Measurements from ENCODE around the gene ARHGEF28. TPM values are rescaled to one million over a fixed set of nuclear protein-coding genes. Genes with fewer than 3 reads are reported as not detected.

The ARHGEF28 gene
- total RNA-seq, 1 donor from 2014 or later, result 66.1 TPM

GRCh38 chr5:73606206-73606753 lies 19.7 kb upstream of the ARHGEF28 start:
- no peak for TF ChIP-seq CTCF (IDR thresholded peaks at IDR 0.05; ENCODE audit: insufficient read depth, low read length, poor library complexity, severe bottlenecking)
- no peak overlapping the region for H3K4me3 ChIP-seq (ENCODE audit: low read depth, low read length)
- no peak for DNase-seq (ENCODE audit: low read depth)

GRCh38 chr5:73607228-73607627 lies 18.8 kb upstream of the ARHGEF28 start:
- Histone ChIP-seq H3K36me3 (ENCODE audit: control insufficient read depth, insufficient read depth, low read length) (no peaks in the 10 kb centered on the region), H3K27me3 (ENCODE audit: control insufficient read depth, insufficient read depth, low read length) (no peaks in the 10 kb centered on the region), H3K4me3 (ENCODE audit: low read depth, low read length) (no peak overlapping the region)
- no peak for TF ChIP-seq CTCF (IDR thresholded peaks at IDR 0.05; ENCODE audit: insufficient read depth, low read length, poor library complexity, severe bottlenecking)
- no peak for DNase-seq (ENCODE audit: low read depth)

More at GRCh38 chr5:73606206-73606753, 19.7 kb upstream of the ARHGEF28 start:
- H3K36me3 ChIP-seq (ENCODE audit: control insufficient read depth, insufficient read depth, low read length), result no peaks in the 10 kb centered on the region
- H3K27me3 ChIP-seq (ENCODE audit: control insufficient read depth, insufficient read depth, low read length), result no peaks in the 10 kb centered on the region

- no peak overlapping the region for H3K4me3 ChIP-seq (ENCODE audit: low read depth, low read length)
- no peak for TF ChIP-seq CTCF (IDR thresholded peaks at IDR 0.05; ENCODE audit: insufficient read depth, low read length, poor library complexity, severe bottlenecking)
- no peak for DNase-seq (ENCODE audit: low read depth)
- H3K36me3 ChIP-seq (ENCODE audit: control insufficient read depth, insufficient read depth, low read length), result no peaks in the 10 kb centered on the region
- H3K27me3 ChIP-seq (ENCODE audit: control insufficient read depth, insufficient read depth, low read length), result no peaks in the 10 kb centered on the region
Measured at GRCh38 chr5:73612799-73613198, 13.2 kb upstream of the ARHGEF28 start.

GRCh38 chr5:73615085-73615484 lies 10.9 kb upstream of the ARHGEF28 start:
- Histone ChIP-seq H3K4me3 (ENCODE audit: low read depth, low read length) (no peak overlapping the region), H3K36me3 (ENCODE audit: control insufficient read depth, insufficient read depth, low read length) (no peaks in the 10 kb centered on the region), H3K27me3 (ENCODE audit: control insufficient read depth, insufficient read depth, low read length) (no peaks in the 10 kb centered on the region)
- DNase-seq (ENCODE audit: low read depth), result no peak
- no peak for TF ChIP-seq CTCF (IDR thresholded peaks at IDR 0.05; ENCODE audit: insufficient read depth, low read length, poor library complexity, severe bottlenecking)

GRCh38 chr5:73615947-73616346 lies 10.0 kb upstream of the ARHGEF28 start:
- TF ChIP-seq CTCF (IDR thresholded peaks at IDR 0.05; ENCODE audit: insufficient read depth, low read length, poor library complexity, severe bottlenecking), result no peak

More at GRCh38 chr5:73615947-73616346, 10.0 kb upstream of the ARHGEF28 start:
- H3K36me3 ChIP-seq (ENCODE audit: control insufficient read depth, insufficient read depth, low read length), result no peaks in the 10 kb centered on the region
- no peaks in the 10 kb centered on the region for H3K27me3 ChIP-seq (ENCODE audit: control insufficient read depth, insufficient read depth, low read length)
- no peak overlapping the region for H3K4me3 ChIP-seq (ENCODE audit: low read depth, low read length)
- no peak for DNase-seq (ENCODE audit: low read depth)

Data from kidney epithelial cell (primary cell).